CD14-positive monocyte (primary cell): ENCODE results near the gene FAM83G. TPM values are rescaled to one million over a fixed set of nuclear protein-coding genes. Genes with fewer than 3 reads are reported as not detected.
A peak's percentile ranks its signal among the peaks of the same experiment; 100 is the strongest.

Experiments
- DNase-seq, 3 donors: peaks; one replicate each; pipeline ENCODE4 v3.0.0-alpha.2; 2011 to 2022
- H2AFZ ChIP-seq: 2 replicates; pipeline ENCODE4 v1.6.0; 2012; ENCODE audit warnings: mild to moderate bottlenecking, low read depth, low read length, inconsistent platforms; ENCODE audit not compliant: insufficient read depth, poor library complexity, severe bottlenecking
- H3K27ac ChIP-seq, 2 donors: 1 replicate in 1 of 2; 2 replicates in 1 of 2; pipeline ENCODE4 v1.5.1; 2012 to 2013; ENCODE audit warnings: low read length in 2 of 2, control low read depth in 1 of 2, inconsistent platforms in 1 of 2, low read depth in 1 of 2, mild to moderate bottlenecking in 1 of 2
- H3K27me3 ChIP-seq, 2 donors: one replicate each; pipeline versions ENCODE4 v1.6.0 to v1.6.1; 2011 to 2013; ENCODE audit warnings: low read length in 2 of 2; ENCODE audit not compliant: control insufficient read depth in 2 of 2, insufficient read depth in 2 of 2
- H3K36me3 ChIP-seq, 2 donors: replicated peaks in 1 of 2; 1 replicate in 1 of 2; 2 replicates in 1 of 2; pipeline versions ENCODE4 v1.5.1 to v1.6.1; 2012 to 2013; ENCODE audit warnings: low read length in 2 of 2, control low read depth in 1 of 2, inconsistent platforms in 1 of 2, mild to moderate bottlenecking in 1 of 2; ENCODE audit not compliant: insufficient read depth in 2 of 2, control insufficient read depth in 1 of 2
- H3K4me1 ChIP-seq, 2 donors: 1 replicate in 1 of 2; 2 replicates in 1 of 2; pipeline versions ENCODE4 v1.5.1 to v1.6.1; 2012 to 2013; ENCODE audit warnings: low read length in 2 of 2, control low read depth in 1 of 2, inconsistent platforms in 1 of 2, mild to moderate bottlenecking in 1 of 2, moderate library complexity in 1 of 2; ENCODE audit not compliant: insufficient read depth in 2 of 2, control insufficient read depth in 1 of 2
- H3K4me2 ChIP-seq: replicated peaks from 2 replicates; pipeline ENCODE3; 2012; ENCODE audit warnings: low read length, moderate library complexity, mild to moderate bottlenecking; ENCODE audit not compliant: poor library complexity, severe bottlenecking; ENCODE audit errors: extremely low read depth
- H3K4me3 ChIP-seq, 3 experiments: fragments of 200-600 bp in 1 of 3; sonication (generic) in 1 of 3; replicated peaks in 1 of 3; 1 replicate in 2 of 3; 2 replicates in 1 of 3; pipeline ENCODE4 v1.5.1; 2011 to 2013; ENCODE audit warnings: low read length in 3 of 3, mild to moderate bottlenecking in 3 of 3, control low read depth in 2 of 3, low read depth in 2 of 3, inconsistent platforms in 1 of 3, moderate library complexity in 1 of 3
- H3K79me2 ChIP-seq: 2 replicates; pipeline ENCODE4 v1.6.0; 2012; ENCODE audit warnings: mild to moderate bottlenecking, control low read depth, inconsistent platforms, low read length, moderate library complexity; ENCODE audit not compliant: insufficient read depth
- H3K9ac ChIP-seq: 2 replicates; pipeline ENCODE4 v1.6.0; 2017; ENCODE audit warnings: low read length, mild to moderate bottlenecking; ENCODE audit not compliant: insufficient read depth, poor library complexity, severe bottlenecking
- H3K9me3 ChIP-seq, 2 donors: replicated peaks in 1 of 2; 1 replicate in 1 of 2; 2 replicates in 1 of 2; pipeline versions ENCODE4 v1.5.1 to v1.6.1; 2012 to 2013; ENCODE audit warnings: low read length in 2 of 2, control low read depth in 1 of 2; ENCODE audit not compliant: control insufficient read depth in 1 of 2, insufficient read depth in 1 of 2
- H4K20me1 ChIP-seq: 2 replicates; pipeline ENCODE4 v1.6.0; 2012; ENCODE audit warnings: mild to moderate bottlenecking, low read length, control low read depth, moderate library complexity; ENCODE audit not compliant: insufficient read depth
- H3K27ac Mint-ChIP-seq, 7 donors: one replicate each; pipeline ENCODE4 v1.8.0; 2020; ENCODE audit warnings: mild to moderate bottlenecking in 7 of 7, mixed read lengths in 7 of 7, moderate library complexity in 6 of 7, inconsistent platforms in 2 of 7
- H3K27me3 Mint-ChIP-seq, 3 donors: one replicate each; pipeline ENCODE4 v1.8.0; 2021 to 2022; ENCODE audit warnings: low read depth in 3 of 3, mild to moderate bottlenecking in 3 of 3, mixed read lengths in 3 of 3, moderate library complexity in 3 of 3, inconsistent platforms in 1 of 3
- H3K36me3 Mint-ChIP-seq, 2 donors: one replicate each; pipeline ENCODE4 v1.8.0; 2020; ENCODE audit warnings: mixed read lengths in 2 of 2, inconsistent platforms in 1 of 2, mild to moderate bottlenecking in 1 of 2
- H3K4me1 Mint-ChIP-seq: one replicate; pipeline ENCODE4 v1.8.0; 2020; ENCODE audit warnings: mild to moderate bottlenecking, mixed read lengths
- H3K4me3 Mint-ChIP-seq, 2 donors: one replicate each; pipeline ENCODE4 v1.8.0; 2020; ENCODE audit warnings: mild to moderate bottlenecking in 2 of 2, mixed read lengths in 2 of 2, moderate library complexity in 1 of 2
- H3K9me3 Mint-ChIP-seq, 7 donors: one replicate each; pipeline ENCODE4 v1.8.0; 2020 to 2022; ENCODE audit warnings: mixed read lengths in 7 of 7, mild to moderate bottlenecking in 6 of 7, moderate library complexity in 6 of 7, inconsistent platforms in 2 of 7
- CTCF ChIP-seq: fragments of 200-600 bp; IDR thresholded peaks from one replicate; pipeline ENCODE4 v1.8.0; 2022; ENCODE audit warnings: antibody characterized with exemption, mild to moderate bottlenecking
- WGBS: methylation state at CpG from one replicate; pipeline ENCODE4 v1.1.5; 2013; ENCODE audit warnings: missing lambda C conversion rate; ENCODE audit not compliant: insufficient coverage; 5-methylcytosine and 5-hydroxymethylcytosine counted together
- intact Hi-C, 2 donors: fragments of 100-400 bp; cut with micrococcal nuclease; formaldehyde crosslinking; loops; one replicate each; pipeline versions ENCODE4 v1.15.0 to v1.15.1; 2023
- polyA plus RNA-seq, 3 donors: library from polyadenylated mRNA; depleted of rRNA in 1 of 3; unstranded in 2 of 3; stranded (reverse) in 1 of 3; fragments of 300-500 nt in 2 of 3; fragments of >200 nt in 1 of 3; fragmentation: Illumina TruSeq in 2 of 3; gene quantifications; 1 replicate in 2 of 3; 2 replicates in 1 of 3; pipeline ENCODE4 v1.2.3, GENCODE V29; 2012 to 2021

The FAM83G gene
- polyA plus RNA-seq, 3 donors: 0.04 to 0.17 (median 0.08) TPM

GRCh38 chr17:19016297-19016696 is 11.7 kb upstream of the FAM83G start:
- Histone ChIP-seq H3K9ac (no peak overlapping the region), H4K20me1 (no peaks in the 10 kb centered on the region), H3K27ac (no peak overlapping the region), H3K36me3 (no peaks in the 10 kb centered on the region), H3K27me3 (no peaks in the 10 kb centered on the region), H3K4me2 (no peak overlapping the region), H3K79me2 (no peaks in the 10 kb centered on the region), H3K4me1 (no peaks in the 10 kb centered on the region), H2AFZ (no peak overlapping the region), H3K4me3 (no peak overlapping the region), H3K9me3 (no peaks in the 10 kb centered on the region)
- Mint-ChIP-seq H3K9me3 (peaks cover 0 to 4% (median 0%) of the 10 kb centered on the region in 7 donors), H3K36me3 (peaks cover 3% of the 10 kb centered on the region in 2 donors), H3K4me1 (no peaks in the 10 kb centered on the region), H3K4me3 (no peak overlapping the region), H3K27ac (no peak overlapping the region), H3K27me3 (peaks cover 3 to 7% (median 3%) of the 10 kb centered on the region in 3 donors)
- intact Hi-C loops: no loop called here
- TF ChIP-seq CTCF: no peak
- 91% methylated on average over 8 of the region's 8 CpGs for WGBS
- DNase-seq: no peak

- no peak for TF ChIP-seq CTCF
- WGBS: 87% methylated on average over 6 of the region's 7 CpGs
- Mint-ChIP-seq H3K4me3 (peak overlapping the region in 1 of 2 donors; percentile 24), H3K9me3 (peaks cover 0 to 4% (median 0%) of the 10 kb centered on the region in 7 donors), H3K27me3 (peaks cover 3 to 9% (median 7%) of the 10 kb centered on the region in 3 donors), H3K4me1 (no peaks in the 10 kb centered on the region), H3K27ac (no peak overlapping the region), H3K36me3 (peaks cover 0 to 3% of the 10 kb centered on the region in 2 donors)
- Histone ChIP-seq H3K4me1 (no peaks in the 10 kb centered on the region), H3K4me2 (no peak overlapping the region), H3K27me3 (no peaks in the 10 kb centered on the region), H3K9ac (no peak overlapping the region), H2AFZ (no peak overlapping the region), H3K4me3 (no peak overlapping the region), H4K20me1 (no peaks in the 10 kb centered on the region), H3K36me3 (no peaks in the 10 kb centered on the region), H3K27ac (no peak overlapping the region), H3K79me2 (no peaks in the 10 kb centered on the region), H3K9me3 (no peaks in the 10 kb centered on the region)
- no peak for DNase-seq
- intact Hi-C loops: no loop called here
Measured at GRCh38 chr17:19015428-19015827, 10.9 kb upstream of the FAM83G start.
